ENCODE measurements around the gene CHERP.

DNA sequence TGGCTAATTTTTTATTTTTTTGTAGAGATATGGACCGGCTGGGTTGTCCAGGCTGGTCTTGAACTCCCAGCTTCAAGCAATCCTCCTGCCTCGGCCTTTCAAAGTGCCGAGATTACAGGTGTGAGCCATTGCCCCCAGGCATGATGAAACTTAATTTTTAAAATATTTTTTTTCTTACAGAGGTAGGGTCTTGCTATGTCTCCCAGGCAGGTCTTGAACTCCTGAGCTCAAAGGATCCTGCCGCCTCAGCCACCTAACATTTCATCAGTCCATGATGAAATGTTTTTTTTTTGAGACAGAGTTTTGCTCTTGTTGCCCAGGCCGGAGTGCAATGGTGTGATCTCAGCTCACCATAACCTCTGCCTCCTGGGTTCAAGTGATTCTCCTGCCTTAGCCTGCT, 33.7 kb downstream of the CHERP start:
- no peak for TF ChIP-seq EP300 (IDR thresholded peaks at IDR 0.05)
- TF ChIP-seq, protein P1, sequence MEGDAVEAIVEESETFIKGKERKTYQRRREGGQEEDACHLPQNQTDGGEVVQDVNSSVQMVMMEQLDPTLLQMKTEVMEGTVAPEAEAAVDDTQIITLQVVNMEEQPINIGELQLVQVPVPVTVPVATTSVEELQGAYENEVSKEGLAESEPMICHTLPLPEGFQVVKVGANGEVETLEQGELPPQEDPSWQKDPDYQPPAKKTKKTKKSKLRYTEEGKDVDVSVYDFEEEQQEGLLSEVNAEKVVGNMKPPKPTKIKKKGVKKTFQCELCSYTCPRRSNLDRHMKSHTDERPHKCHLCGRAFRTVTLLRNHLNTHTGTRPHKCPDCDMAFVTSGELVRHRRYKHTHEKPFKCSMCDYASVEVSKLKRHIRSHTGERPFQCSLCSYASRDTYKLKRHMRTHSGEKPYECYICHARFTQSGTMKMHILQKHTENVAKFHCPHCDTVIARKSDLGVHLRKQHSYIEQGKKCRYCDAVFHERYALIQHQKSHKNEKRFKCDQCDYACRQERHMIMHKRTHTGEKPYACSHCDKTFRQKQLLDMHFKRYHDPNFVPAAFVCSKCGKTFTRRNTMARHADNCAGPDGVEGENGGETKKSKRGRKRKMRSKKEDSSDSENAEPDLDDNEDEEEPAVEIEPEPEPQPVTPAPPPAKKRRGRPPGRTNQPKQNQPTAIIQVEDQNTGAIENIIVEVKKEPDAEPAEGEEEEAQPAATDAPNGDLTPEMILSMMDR (IDR thresholded peaks at IDR 0.05), result no peak
